Ascending aorta (tissue), 2 donors: Measurements from ENCODE around the gene C4BPB. TPM values are rescaled to one million over a fixed set of nuclear protein-coding genes. Genes with fewer than 3 reads are reported as not detected.

Source experiments
- DNase-seq, 2 donors: peaks; one replicate each; pipeline ENCODE4 v3.0.0-alpha.2; 2019; ENCODE audit warnings: low spot score in 2 of 2
- H3K27ac ChIP-seq, 2 donors: fragments of 200-600 bp; sonication (generic); one replicate each; pipeline ENCODE4 v1.5.1; 2016 to 2017; ENCODE audit warnings: mild to moderate bottlenecking in 1 of 2
- H3K27me3 ChIP-seq: fragments of 200-600 bp; sonication (generic); one replicate; pipeline ENCODE4 v1.5.1; 2017
- H3K36me3 ChIP-seq, 2 donors: fragments of 200-600 bp; sonication (generic); one replicate each; pipeline ENCODE4 v1.5.1; 2016
- H3K4me1 ChIP-seq, 2 donors: fragments of 200-600 bp; sonication (generic); one replicate each; pipeline ENCODE4 v1.5.1; 2016 to 2017; ENCODE audit warnings: mild to moderate bottlenecking in 1 of 2
- H3K4me3 ChIP-seq, 2 donors: fragments of 200-600 bp; sonication (generic); one replicate each; pipeline ENCODE4 v1.5.1; 2016 to 2017; ENCODE audit warnings: mild to moderate bottlenecking in 1 of 2
- H3K9me3 ChIP-seq, 2 donors: fragments of 200-600 bp; sonication (generic); one replicate each; pipeline ENCODE4 v1.5.1; 2016
- intact Hi-C: fragments of 100-400 bp; cut with DNase I; formaldehyde crosslinking; loops from one replicate; pipeline ENCODE4 v1.15.1; 2023
- total RNA-seq: library from RNA; depleted of rRNA; stranded (reverse); fragments of >200 nt; gene quantifications from one replicate; pipeline ENCODE4 v1.1.0, GENCODE V29; 2016
- TF ChIP-seq, protein P1 (sequence below), 3 experiments: fragments of 200-600 bp in 2 of 3; fragments of 450-650 bp in 1 of 3; sonication (generic) in 2 of 3; IDR thresholded peaks; one replicate each; pipeline ENCODE4 v1.5.1; 2016 to 2019; ENCODE audit warnings: antibody characterized with exemption in 3 of 3, mild to moderate bottlenecking in 1 of 3, moderate library complexity in 1 of 3

Gene C4BPB
- total RNA-seq, 1 donor from 2014 or later = not detected

- H3K4me1 ChIP-seq = peaks cover 9 to 16% of the 10 kb centered on the region in 2 donors
- peak within 1 kb of the TSS; percentile 79 to 96 for H3K4me3 ChIP-seq
- DNase-seq = no peak
- intact Hi-C loops = loop anchor here (2.0 to 10.0 kb wide), 6 partner anchors 137 to 1153 kb away; partner anchors contain the start of genes CD46, CD55, DYRK3 and RASSF5
- H3K27me3 ChIP-seq = no peaks in the 10 kb centered on the region
- H3K9me3 ChIP-seq = no peaks in the 10 kb centered on the region
- TF ChIP-seq, protein P1, sequence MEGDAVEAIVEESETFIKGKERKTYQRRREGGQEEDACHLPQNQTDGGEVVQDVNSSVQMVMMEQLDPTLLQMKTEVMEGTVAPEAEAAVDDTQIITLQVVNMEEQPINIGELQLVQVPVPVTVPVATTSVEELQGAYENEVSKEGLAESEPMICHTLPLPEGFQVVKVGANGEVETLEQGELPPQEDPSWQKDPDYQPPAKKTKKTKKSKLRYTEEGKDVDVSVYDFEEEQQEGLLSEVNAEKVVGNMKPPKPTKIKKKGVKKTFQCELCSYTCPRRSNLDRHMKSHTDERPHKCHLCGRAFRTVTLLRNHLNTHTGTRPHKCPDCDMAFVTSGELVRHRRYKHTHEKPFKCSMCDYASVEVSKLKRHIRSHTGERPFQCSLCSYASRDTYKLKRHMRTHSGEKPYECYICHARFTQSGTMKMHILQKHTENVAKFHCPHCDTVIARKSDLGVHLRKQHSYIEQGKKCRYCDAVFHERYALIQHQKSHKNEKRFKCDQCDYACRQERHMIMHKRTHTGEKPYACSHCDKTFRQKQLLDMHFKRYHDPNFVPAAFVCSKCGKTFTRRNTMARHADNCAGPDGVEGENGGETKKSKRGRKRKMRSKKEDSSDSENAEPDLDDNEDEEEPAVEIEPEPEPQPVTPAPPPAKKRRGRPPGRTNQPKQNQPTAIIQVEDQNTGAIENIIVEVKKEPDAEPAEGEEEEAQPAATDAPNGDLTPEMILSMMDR (IDR thresholded peaks at IDR 0.05) = no peak
- H3K36me3 ChIP-seq = peaks cover 12 to 18% of the 10 kb centered on the region in 2 donors
- H3K27ac ChIP-seq = peak within 1 kb of the TSS; percentile 81 to 91
Measured at GRCh38 chr1:207051191-207051943, 37.3 kb upstream of the C4BPB start, which contains the start of gene YOD1. Gene YOD1 (minus strand): TSS chr1:207051208. CDS start chr1:207051030, 178 bp downstream.

DNA sequence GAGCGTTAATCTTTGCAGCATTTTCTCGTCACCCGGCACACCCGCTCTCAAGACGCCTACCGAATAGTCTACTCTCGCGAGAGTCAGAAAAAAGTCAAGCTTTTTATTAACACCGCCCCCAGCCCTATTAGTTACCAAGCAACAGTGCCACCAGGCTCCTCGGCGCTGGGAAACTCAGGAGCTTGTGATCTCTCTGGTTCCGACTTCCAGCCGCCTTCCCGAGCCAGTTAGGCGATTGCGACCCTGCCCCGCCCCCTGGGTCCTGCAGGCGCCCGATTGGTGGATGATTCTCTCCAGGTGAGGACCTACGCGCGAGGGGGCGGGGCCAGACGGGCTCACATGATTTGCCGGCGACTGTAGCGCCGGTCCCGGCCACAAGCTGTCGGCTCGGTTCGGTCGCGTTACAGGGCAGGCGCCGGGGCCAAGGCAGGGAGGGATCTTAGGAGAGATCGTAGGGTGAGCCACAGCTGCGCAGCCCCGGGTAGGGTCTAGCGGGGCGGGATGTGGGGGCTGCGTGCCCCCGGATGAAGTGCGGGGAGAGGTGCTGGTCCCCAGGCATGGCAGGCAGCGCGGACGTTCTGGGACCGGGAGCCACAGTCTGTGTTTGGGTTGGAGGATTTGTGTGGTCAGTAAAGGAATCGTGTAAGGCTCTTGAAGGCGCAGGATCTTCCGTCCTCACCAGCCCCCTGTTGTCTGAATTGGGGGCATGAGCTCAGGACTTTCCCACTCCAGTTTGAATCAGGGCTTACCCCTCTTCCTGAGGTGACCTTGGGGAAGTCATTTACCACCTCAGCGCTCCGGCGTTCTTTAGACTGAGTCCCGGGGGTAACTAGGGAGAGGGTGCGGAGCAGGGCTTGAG lies 35.5 kb upstream of the C4BPB start, which contains the start of gene PFKFB2:
TSS of gene PFKFB2 (plus strand) at position 365 of the 859 bp plus-strand sequence. CDS start 1,443 bp downstream, outside the sequence.
- Histone ChIP-seq H3K4me1 (peaks cover 9 to 14% of the 10 kb centered on the region in 2 donors), H3K9me3 (no peaks in the 10 kb centered on the region), H3K27me3 (no peaks in the 10 kb centered on the region), H3K36me3 (peaks cover 10% of the 10 kb centered on the region in 2 donors), H3K27ac (peak within 1 kb of the TSS; percentile 90 to 92), H3K4me3 (peak within 1 kb of the TSS; percentile 71 to 80)
- TF ChIP-seq, protein P1 (IDR thresholded peaks at IDR 0.05) = peak; percentile 31 to 36 (median 35)
- peak; percentile 97 to 98 for DNase-seq
- intact Hi-C loops = loop anchor here (1.0 to 10.0 kb wide), 6 partner anchors 138 to 1152 kb away; partner anchors contain the start of genes CD46, CD55, EIF2D and RASSF5

- Histone ChIP-seq H3K27me3 (no peaks in the 10 kb centered on the region), H3K4me3 (no peak overlapping the region), H3K27ac (peak overlapping the region in 1 of 2 donors; percentile 27), H3K36me3 (no peaks in the 10 kb centered on the region), H3K9me3 (no peaks in the 10 kb centered on the region), H3K4me1 (peaks cover 6 to 11% of the 10 kb centered on the region in 2 donors)
- DNase-seq = no peak
- TF ChIP-seq, protein P1 (IDR thresholded peaks at IDR 0.05) = no peak
- intact Hi-C loops = loop anchor here (1.0 to 10.0 kb wide), 6 partner anchors 23 to 1150 kb away; partner anchors contain the start of genes CD46, CD55 and RASSF5
Measured at GRCh38 chr1:207054491-207054890, 34.2 kb upstream of the C4BPB start.

- TF ChIP-seq, protein P1 (IDR thresholded peaks at IDR 0.05) = no peak
- H3K4me3 ChIP-seq = no peak overlapping the region
- peaks cover 4 to 9% of the 10 kb centered on the region in 2 donors for H3K4me1 ChIP-seq
- H3K9me3 ChIP-seq = no peaks in the 10 kb centered on the region
- no peak overlapping the region for H3K27ac ChIP-seq
- H3K36me3 ChIP-seq = peaks cover 0 to 3% of the 10 kb centered on the region in 2 donors
- DNase-seq = no peak
- H3K27me3 ChIP-seq = no peaks in the 10 kb centered on the region
- intact Hi-C loops = loop anchor here (10.0 kb wide), 3 partner anchors 141 to 1149 kb away; partner anchors contain the start of gene RASSF5
Measured at GRCh38 chr1:207055386-207056001, 33.2 kb upstream of the C4BPB start.

DNA sequence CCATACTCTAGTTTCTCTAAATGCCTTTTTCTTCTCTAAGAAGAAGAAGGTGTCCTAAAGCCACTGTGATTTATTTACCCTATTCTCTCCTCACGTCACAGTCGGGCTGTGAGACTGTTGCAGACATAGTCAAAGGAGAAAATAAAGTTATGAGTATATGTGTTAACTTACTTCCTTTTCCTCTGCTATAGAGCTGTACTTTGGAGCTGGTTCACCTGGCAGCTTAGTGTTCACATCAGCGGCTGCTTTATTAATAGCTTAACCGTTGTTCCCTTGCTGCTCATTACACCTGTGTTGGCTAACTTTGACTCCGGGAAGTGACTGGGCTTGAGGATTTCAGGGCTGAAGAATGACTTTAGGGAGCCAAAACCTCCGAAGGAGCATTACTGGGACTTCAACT lies 32.0 kb upstream of the C4BPB start:
- TF ChIP-seq, protein P1 (IDR thresholded peaks at IDR 0.05) = no peak
- intact Hi-C loops = loop anchor here (10.0 kb wide), 3 partner anchors 142 to 1148 kb away; partner anchors contain the start of gene RASSF5
- Histone ChIP-seq H3K4me3 (no peak overlapping the region), H3K36me3 (peaks cover 2 to 8% of the 10 kb centered on the region in 2 donors), H3K4me1 (peaks cover 4 to 6% of the 10 kb centered on the region in 2 donors), H3K9me3 (no peaks in the 10 kb centered on the region), H3K27ac (no peak overlapping the region), H3K27me3 (no peaks in the 10 kb centered on the region)
- no peak for DNase-seq
